Activated CD4-positive, alpha-beta T cell treated with anti-CD3 and anti-CD28 coated beads, Interleukin-2, amount 10 ng/mL, durations not matched to agents 24 days and 14 days (primary cell): Measurements from ENCODE around the gene TNFRSF25. TPM values are rescaled to one million over a fixed set of nuclear protein-coding genes. Genes with fewer than 3 reads are reported as not detected.
"Not testable (repeated sequence)": the region's sequence is repeated elsewhere in the genome, so short reads cannot be mapped to it uniquely, and the experiment has no call there.

Experiments used
- DNase-seq: peaks from one replicate; pipeline ENCODE4 v3.0.0; 2022
- H3K27ac Mint-ChIP-seq: one replicate; pipeline ENCODE4 v1.8.0; 2022; ENCODE audit warnings: mild to moderate bottlenecking, mixed read lengths
- H3K27me3 Mint-ChIP-seq: one replicate; pipeline ENCODE4 v1.8.0; 2022; ENCODE audit warnings: mixed read lengths
- H3K36me3 Mint-ChIP-seq: one replicate; pipeline ENCODE4 v1.8.0; 2022; ENCODE audit warnings: low read depth, mild to moderate bottlenecking, mixed read lengths
- H3K4me1 Mint-ChIP-seq: one replicate; pipeline ENCODE4 v1.8.0; 2021; ENCODE audit warnings: mixed read lengths
- H3K4me3 Mint-ChIP-seq: one replicate; pipeline ENCODE4 v1.8.0; 2022; ENCODE audit warnings: mild to moderate bottlenecking, moderate library complexity, mixed read lengths
- H3K9me3 Mint-ChIP-seq: one replicate; pipeline ENCODE4 v1.8.0; 2021; ENCODE audit warnings: mixed read lengths
- intact Hi-C: fragments of 100-400 bp; cut with micrococcal nuclease; formaldehyde crosslinking; loops from one replicate; pipeline ENCODE4 v1.15.1; 2023
- total RNA-seq: library from RNA; stranded (reverse); gene quantifications from 2 replicates; pipeline ENCODE4 v1.2.3, GENCODE V29; 2022

TNFRSF25 gene
- total RNA-seq, 1 donor from 2014 or later: 139 TPM

- Mint-ChIP-seq H3K9me3 (no peaks in the 10 kb centered on the region), H3K27me3 (peaks cover 28% of the 10 kb centered on the region), H3K27ac (no peak overlapping the region), H3K36me3 (no peaks in the 10 kb centered on the region), H3K4me1 (peaks cover 11% of the 10 kb centered on the region), H3K4me3 (peak overlapping the region; percentile 41)
- intact Hi-C loops: no loop called here
- DNase-seq: no peak
Observed at GRCh38 chr1:6496365-6496721, 30.4 kb upstream of the TNFRSF25 start.

- Mint-ChIP-seq H3K4me1 (peaks cover 14% of the 10 kb centered on the region), H3K9me3 (no peaks in the 10 kb centered on the region), H3K27ac (no peak overlapping the region), H3K4me3 (no peak overlapping the region), H3K36me3 (no peaks in the 10 kb centered on the region), H3K27me3 (peaks cover 24% of the 10 kb centered on the region)
- no peak for DNase-seq
- intact Hi-C loops: no loop called here
Observed at GRCh38 chr1:6495540-6496364, 29.8 kb upstream of the TNFRSF25 start.

- Mint-ChIP-seq H3K27ac (no peak overlapping the region), H3K4me3 (no peak overlapping the region)
Observed at GRCh38 chr1:6495041-6495441, 29.1 kb upstream of the TNFRSF25 start.

GRCh38 chr1:6494627-6495026, 28.7 kb upstream of the TNFRSF25 start:
- intact Hi-C loops: loop anchor here (5.0 kb wide), 1 partner anchor 58 kb away; the partner anchor contains the start of gene NOL9
- H3K36me3 Mint-ChIP-seq: no peaks in the 10 kb centered on the region

More at GRCh38 chr1:6495041-6495441, 29.1 kb upstream of the TNFRSF25 start:
- DNase-seq: no peak
- intact Hi-C loops: no loop called here
- Mint-ChIP-seq H3K9me3 (no peaks in the 10 kb centered on the region), H3K36me3 (no peaks in the 10 kb centered on the region), H3K27me3 (peaks cover 24% of the 10 kb centered on the region), H3K4me1 (peaks cover 14% of the 10 kb centered on the region)

GRCh38 chr1:6493834-6494223, 27.9 kb upstream of the TNFRSF25 start:
- not testable (repeated sequence) for H3K36me3 Mint-ChIP-seq, DNase-seq, H3K9me3 Mint-ChIP-seq, H3K4me3 Mint-ChIP-seq, H3K27ac Mint-ChIP-seq
- intact Hi-C loops: loop anchor here (5.0 kb wide), 1 partner anchor 58 kb away; the partner anchor contains the start of gene NOL9
- H3K27me3 Mint-ChIP-seq: peaks cover 21% of the 10 kb centered on the region
- peaks cover 14% of the 10 kb centered on the region for H3K4me1 Mint-ChIP-seq

More at GRCh38 chr1:6494627-6495026, 28.7 kb upstream of the TNFRSF25 start:
- Mint-ChIP-seq H3K9me3 (no peaks in the 10 kb centered on the region), H3K4me1 (peaks cover 14% of the 10 kb centered on the region), H3K27me3 (peaks cover 24% of the 10 kb centered on the region), H3K4me3 (no peak overlapping the region), H3K27ac (peak overlapping the region; percentile 4)
- DNase-seq: no peak

- Mint-ChIP-seq H3K27me3 (peaks cover 12% of the 10 kb centered on the region), H3K4me3 (peak overlapping the region; percentile 81), H3K4me1 (peaks cover 14% of the 10 kb centered on the region), H3K27ac (peak overlapping the region; percentile 84), H3K9me3 (no peaks in the 10 kb centered on the region), H3K36me3 (no peaks in the 10 kb centered on the region)
- no peak for DNase-seq
- intact Hi-C loops: loop anchor here (5.0 kb wide), 1 partner anchor 60 kb away; the partner anchor contains the start of gene NOL9
Observed at GRCh38 chr1:6491966-6492365, 26.0 kb upstream of the TNFRSF25 start.

GRCh38 chr1:6491480-6491962, 25.5 kb upstream of the TNFRSF25 start, which contains the start of gene PLEKHG5:
TSS of gene PLEKHG5 (minus strand) at chr1:6491667. CDS start at chr1:6477571, 14,096 bp downstream.
- Mint-ChIP-seq H3K27ac (peak within 1 kb of the TSS; percentile 84), H3K27me3 (peaks cover 12% of the 10 kb centered on the region), H3K4me1 (peaks cover 15% of the 10 kb centered on the region), H3K9me3 (no peaks in the 10 kb centered on the region), H3K36me3 (no peaks in the 10 kb centered on the region), H3K4me3 (peak within 1 kb of the TSS; percentile 81)
- DNase-seq: no peak
- intact Hi-C loops: loop anchor here (5.0 kb wide), 1 partner anchor 61 kb away; the partner anchor contains the start of gene NOL9

- Mint-ChIP-seq H3K36me3 (no peaks in the 10 kb centered on the region), H3K27ac (peak overlapping the region; percentile 84), H3K4me1 (peaks cover 20% of the 10 kb centered on the region), H3K9me3 (no peaks in the 10 kb centered on the region), H3K27me3 (peaks cover 13% of the 10 kb centered on the region), H3K4me3 (peak overlapping the region; percentile 81)
- intact Hi-C loops: loop anchor here (5.0 kb wide), 1 partner anchor 61 kb away; the partner anchor contains the start of gene NOL9
- no peak for DNase-seq
Observed at GRCh38 chr1:6491081-6491449, 25.1 kb upstream of the TNFRSF25 start.

- intact Hi-C loops: loop anchor here (1.0 to 5.0 kb wide), 2 partner anchors 62 to 156 kb away; partner anchors contain the start of gene NOL9
Observed at GRCh38 chr1:6490181-6491080, 24.5 kb upstream of the TNFRSF25 start.

GRCh38 chr1:6489799-6490180, 23.8 kb upstream of the TNFRSF25 start:
- H3K9me3 Mint-ChIP-seq: no peaks in the 10 kb centered on the region
- no peaks in the 10 kb centered on the region for H3K36me3 Mint-ChIP-seq
- H3K27me3 Mint-ChIP-seq: peaks cover 13% of the 10 kb centered on the region
- intact Hi-C loops: loop anchor here (1.0 to 5.0 kb wide), 3 partner anchors 63 to 242 kb away; partner anchors contain the start of gene NOL9
- H3K4me3 Mint-ChIP-seq: peak overlapping the region; percentile 81
- H3K27ac Mint-ChIP-seq: peak overlapping the region; percentile 83
- peak; percentile 95 for DNase-seq
- H3K4me1 Mint-ChIP-seq: peaks cover 20% of the 10 kb centered on the region

More at GRCh38 chr1:6490181-6491080, 24.5 kb upstream of the TNFRSF25 start:
- Mint-ChIP-seq H3K4me3 (peak overlapping the region; percentile 81), H3K4me1 (peaks cover 20% of the 10 kb centered on the region), H3K27ac (peak overlapping the region; percentile 84), H3K36me3 (no peaks in the 10 kb centered on the region), H3K27me3 (peaks cover 12% of the 10 kb centered on the region), H3K9me3 (no peaks in the 10 kb centered on the region)
- peak; percentile 90 for DNase-seq

GRCh38 chr1:6489383-6489765, 23.4 kb upstream of the TNFRSF25 start:
- peak overlapping the region; percentile 81 for H3K4me3 Mint-ChIP-seq
- DNase-seq: no peak
- intact Hi-C loops: loop anchor here (5.0 kb wide), 1 partner anchor 242 kb away; no protein-coding TSS in a partner anchor
- H3K27ac Mint-ChIP-seq: no peak overlapping the region
- H3K27me3 Mint-ChIP-seq: peaks cover 17% of the 10 kb centered on the region
- H3K9me3 Mint-ChIP-seq: no peaks in the 10 kb centered on the region
- peaks cover 18% of the 10 kb centered on the region for H3K4me1 Mint-ChIP-seq
- H3K36me3 Mint-ChIP-seq: no peaks in the 10 kb centered on the region

- peaks cover 18% of the 10 kb centered on the region for H3K4me1 Mint-ChIP-seq
- H3K27ac Mint-ChIP-seq: no peak overlapping the region
- H3K9me3 Mint-ChIP-seq: no peaks in the 10 kb centered on the region
- intact Hi-C loops: loop anchor here (5.0 kb wide), 1 partner anchor 241 kb away; no protein-coding TSS in a partner anchor
- no peaks in the 10 kb centered on the region for H3K36me3 Mint-ChIP-seq
- DNase-seq: no peak
- H3K4me3 Mint-ChIP-seq: no peak overlapping the region
- peaks cover 21% of the 10 kb centered on the region for H3K27me3 Mint-ChIP-seq
Observed at GRCh38 chr1:6488602-6489382, 22.8 kb upstream of the TNFRSF25 start.
